HUES48 (cell line): ENCODE measurements around the gene NUPR2.
A peak's percentile ranks its signal among the peaks of the same experiment; 100 is the strongest.
"Not testable (repeated sequence)": the region's sequence is repeated elsewhere in the genome, so short reads cannot be mapped to it uniquely, and the experiment has no call there.

Source experiments
- H3K27ac ChIP-seq: one replicate; pipeline ENCODE4 v1.7.0; 2013; ENCODE audit warnings: low read depth, low read length, inconsistent platforms
- H3K27me3 ChIP-seq: 2 replicates; pipeline ENCODE4 v1.6.1; 2013; ENCODE audit warnings: mild to moderate bottlenecking, low read length; ENCODE audit not compliant: control insufficient read depth, insufficient read depth
- H3K36me3 ChIP-seq: 2 replicates; pipeline ENCODE4 v1.6.1; 2013; ENCODE audit warnings: low read length; ENCODE audit not compliant: control insufficient read depth, insufficient read depth
- H3K4me1 ChIP-seq: 2 replicates; pipeline ENCODE4 v1.6.1; 2013; ENCODE audit warnings: mild to moderate bottlenecking, low read length; ENCODE audit not compliant: control insufficient read depth, insufficient read depth
- H3K4me3 ChIP-seq: 2 replicates; pipeline ENCODE4 v1.5.1; 2013; ENCODE audit warnings: mild to moderate bottlenecking, low read depth, low read length
- H3K9ac ChIP-seq: 2 replicates; pipeline ENCODE4 v1.6.1; 2013; ENCODE audit warnings: mild to moderate bottlenecking, low read depth, low read length, moderate library complexity
- H3K9me3 ChIP-seq: 2 replicates; pipeline ENCODE4 v1.6.1; 2013; ENCODE audit warnings: low read length; ENCODE audit not compliant: control insufficient read depth, insufficient read depth

The NUPR2 gene

GRCh38 chr7:56106108-56107073 is 9.8 kb downstream of the NUPR2 start, which contains the start of gene CHCHD2:
TSS of gene CHCHD2 (minus strand) at chr7:56106476. CDS start at chr7:56106413, 63 bp downstream.
- Histone ChIP-seq H3K27ac (peak within 1 kb of the TSS; percentile 82), H3K36me3 (peaks cover 18% of the 10 kb centered on the region), H3K9ac (peak within 1 kb of the TSS; percentile 72), H3K9me3 (peaks cover 29% of the 10 kb centered on the region), H3K4me3 (peak within 1 kb of the TSS; percentile 87), H3K4me1 (no peaks in the 10 kb centered on the region), H3K27me3 (no peaks in the 10 kb centered on the region)

GRCh38 chr7:56105508-56105907 is 10.7 kb downstream of the NUPR2 start:
- Histone ChIP-seq H3K9ac (peak overlapping the region; percentile 72), H3K27ac (no peak overlapping the region), H3K36me3 (peaks cover 26% of the 10 kb centered on the region), H3K9me3 (peaks cover 26% of the 10 kb centered on the region), H3K27me3 (no peaks in the 10 kb centered on the region), H3K4me3 (peak overlapping the region; percentile 87), H3K4me1 (no peaks in the 10 kb centered on the region)

- not testable (repeated sequence) for H3K27me3 ChIP-seq, H3K9ac ChIP-seq, H3K27ac ChIP-seq, H3K4me1 ChIP-seq, H3K4me3 ChIP-seq
- peaks cover 30% of the 10 kb centered on the region for H3K36me3 ChIP-seq
- H3K9me3 ChIP-seq, result peaks cover 24% of the 10 kb centered on the region
These were observed 12.1 kb downstream of the NUPR2 start for GRCh38 chr7:56104138-56104537.

- no peak overlapping the region for H3K27ac ChIP-seq
- no peak overlapping the region for H3K9ac ChIP-seq
These were observed 16.6 kb downstream of the NUPR2 start for GRCh38 chr7:56099653-56100052.

GRCh38 chr7:56098187-56099008 is 17.8 kb downstream of the NUPR2 start:
- H3K9me3 ChIP-seq, H3K27me3 ChIP-seq, H3K4me1 ChIP-seq, H3K27ac ChIP-seq, H3K9ac ChIP-seq, H3K4me3 ChIP-seq: not testable (repeated sequence)
- H3K36me3 ChIP-seq, result peaks cover 23% of the 10 kb centered on the region

More at GRCh38 chr7:56099653-56100052, 16.6 kb downstream of the NUPR2 start:
- Histone ChIP-seq H3K27me3 (no peaks in the 10 kb centered on the region), H3K36me3 (peaks cover 30% of the 10 kb centered on the region), H3K4me1 (no peaks in the 10 kb centered on the region), H3K4me3 (no peak overlapping the region), H3K9me3 (peaks cover 2% of the 10 kb centered on the region; the same call in 1 of the 2 replicates)

- peaks cover 20% of the 10 kb centered on the region for H3K36me3 ChIP-seq
These were observed 18.5 kb downstream of the NUPR2 start for GRCh38 chr7:56097700-56098099.

GRCh38 chr7:56092789-56093531 is 23.3 kb downstream of the NUPR2 start, which contains the start of gene PHKG1:
TSS of gene PHKG1 (minus strand) at chr7:56092952. CDS start at chr7:56088941, 4,011 bp downstream.
- no peaks in the 10 kb centered on the region for H3K27me3 ChIP-seq
- no peaks in the 10 kb centered on the region for H3K4me1 ChIP-seq
- no peak within 1 kb of the TSS for H3K4me3 ChIP-seq
- no peaks in the 10 kb centered on the region for H3K36me3 ChIP-seq
- H3K9ac ChIP-seq, result no peak within 1 kb of the TSS
- H3K27ac ChIP-seq, result no peak within 1 kb of the TSS
- no peaks in the 10 kb centered on the region for H3K9me3 ChIP-seq

More at GRCh38 chr7:56097700-56098099, 18.5 kb downstream of the NUPR2 start:
- Histone ChIP-seq H3K27me3 (no peaks in the 10 kb centered on the region), H3K9ac (no peak overlapping the region), H3K27ac (no peak overlapping the region), H3K4me3 (no peak overlapping the region), H3K9me3 (peaks cover 2% of the 10 kb centered on the region; the same call in 1 of the 2 replicates), H3K4me1 (no peaks in the 10 kb centered on the region)

- H3K9ac ChIP-seq, H3K9me3 ChIP-seq, H3K36me3 ChIP-seq, H3K4me1 ChIP-seq, H3K27me3 ChIP-seq, H3K27ac ChIP-seq, H3K4me3 ChIP-seq: not testable (repeated sequence)
These were observed 23.8 kb downstream of the NUPR2 start for GRCh38 chr7:56092388-56092787.

GRCh38 chr7:56091591-56091990 is 24.6 kb downstream of the NUPR2 start:
- H3K4me3 ChIP-seq, result no peak overlapping the region
- no peaks in the 10 kb centered on the region for H3K27me3 ChIP-seq
- no peaks in the 10 kb centered on the region for H3K4me1 ChIP-seq
- no peaks in the 10 kb centered on the region; the same call in 1 of the 2 replicates for H3K36me3 ChIP-seq
- no peak overlapping the region for H3K9ac ChIP-seq
- H3K27ac ChIP-seq, result no peak overlapping the region
- H3K9me3 ChIP-seq, result no peaks in the 10 kb centered on the region

GRCh38 chr7:56087445-56087844 is 28.8 kb downstream of the NUPR2 start:
- no peaks in the 10 kb centered on the region for H3K9me3 ChIP-seq
- H3K27me3 ChIP-seq, result no peaks in the 10 kb centered on the region
- H3K9ac ChIP-seq, result no peak overlapping the region
- H3K36me3 ChIP-seq, result no peaks in the 10 kb centered on the region; the same call in 1 of the 2 replicates
- no peak overlapping the region for H3K4me3 ChIP-seq
- H3K27ac ChIP-seq, result no peak overlapping the region
- H3K4me1 ChIP-seq, result no peaks in the 10 kb centered on the region
